Activated CD4-positive, CD25-positive, alpha-beta regulatory T cell treated with anti-CD3 and anti-CD28 coated beads, Interleukin-2, amount 50 U/mL, for 24 hours (primary cell): Measurements from ENCODE around the gene TPCN2.

ENCODE experiments used
- ATAC-seq, 2 donors: fragments of 150-1000 bp; cut with Tn5 transposase; one replicate each; pipeline ENCODE4 v1.10.0; 2021; ENCODE audit warnings: mild to moderate bottlenecking in 1 of 2, moderate library complexity in 1 of 2

Gene TPCN2

DNA sequence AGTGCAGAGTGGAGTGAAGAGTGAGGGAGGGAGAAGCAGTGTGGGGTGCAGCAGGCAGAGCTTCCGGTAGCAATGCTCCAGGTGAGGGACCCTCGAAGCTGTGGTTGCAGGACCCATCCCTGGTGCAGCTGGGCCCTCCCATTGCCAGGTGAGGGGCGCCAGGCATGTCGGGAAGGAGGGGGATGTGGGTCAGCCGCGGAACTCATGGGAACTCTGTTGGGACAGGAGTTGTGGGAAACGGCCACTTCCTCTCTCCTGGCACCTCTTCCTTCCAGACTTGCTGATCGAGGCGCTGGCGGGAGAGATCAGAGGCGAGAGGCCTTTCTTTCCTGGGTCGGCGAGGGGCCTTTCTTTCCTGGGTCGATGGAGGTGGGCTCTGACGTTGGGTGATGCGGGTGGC lies 48.5 kb downstream of the TPCN2 start:
- no peak for ATAC-seq

DNA sequence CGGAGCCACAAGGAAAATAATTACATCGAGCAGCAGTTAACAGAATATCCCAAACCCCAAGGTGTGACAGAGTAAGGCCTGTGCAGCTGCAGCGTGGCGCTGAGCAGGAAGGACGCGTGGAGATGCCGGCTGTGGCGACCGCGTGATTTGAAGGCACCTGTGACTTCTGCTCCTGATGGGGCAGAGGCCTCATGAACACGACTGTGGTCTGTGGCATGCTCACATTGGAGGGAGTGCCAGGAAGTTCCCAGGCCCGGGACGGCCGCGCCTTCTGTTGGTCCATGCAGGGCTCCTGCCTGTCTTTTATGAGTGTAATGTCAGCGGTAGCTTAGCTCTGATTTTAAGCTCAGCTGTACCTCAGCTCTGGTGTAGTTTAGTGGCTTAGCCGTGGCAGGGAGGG lies 50.4 kb downstream of the TPCN2 start:
- ATAC-seq = no peak

DNA sequence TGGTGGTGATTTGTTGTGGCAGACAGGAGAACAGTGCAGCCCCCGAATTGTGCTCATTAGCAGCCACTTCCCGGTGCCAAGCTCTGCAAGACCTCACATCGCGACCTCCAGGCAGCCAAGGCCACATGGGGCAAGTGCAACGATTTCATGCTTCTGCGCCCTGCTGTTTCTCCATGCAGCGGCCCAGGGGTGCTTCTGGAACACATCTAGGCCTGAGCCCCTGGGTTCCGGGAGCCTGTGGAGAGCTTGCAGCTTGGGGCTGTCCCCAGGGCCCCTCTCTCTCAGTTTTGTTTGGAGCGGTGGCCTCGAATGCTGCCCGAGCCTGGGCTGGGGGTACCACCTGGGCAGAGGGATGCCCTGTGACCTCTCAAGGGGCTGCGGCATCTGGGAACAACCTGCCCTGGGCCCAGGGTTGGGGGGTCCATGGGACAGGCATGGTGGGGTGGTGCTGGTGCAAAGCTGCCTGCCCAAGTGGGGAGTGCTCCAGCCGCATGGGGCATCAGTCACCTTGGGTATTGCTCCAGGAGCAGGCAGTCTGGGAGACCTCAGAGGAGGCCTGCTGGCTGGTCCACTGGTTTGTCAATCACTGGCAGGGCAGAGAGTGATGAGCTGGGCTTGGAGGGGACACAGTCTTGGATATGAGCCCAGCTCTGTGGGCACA lies 51.9 kb downstream of the TPCN2 start:
- ATAC-seq = no peak

DNA sequence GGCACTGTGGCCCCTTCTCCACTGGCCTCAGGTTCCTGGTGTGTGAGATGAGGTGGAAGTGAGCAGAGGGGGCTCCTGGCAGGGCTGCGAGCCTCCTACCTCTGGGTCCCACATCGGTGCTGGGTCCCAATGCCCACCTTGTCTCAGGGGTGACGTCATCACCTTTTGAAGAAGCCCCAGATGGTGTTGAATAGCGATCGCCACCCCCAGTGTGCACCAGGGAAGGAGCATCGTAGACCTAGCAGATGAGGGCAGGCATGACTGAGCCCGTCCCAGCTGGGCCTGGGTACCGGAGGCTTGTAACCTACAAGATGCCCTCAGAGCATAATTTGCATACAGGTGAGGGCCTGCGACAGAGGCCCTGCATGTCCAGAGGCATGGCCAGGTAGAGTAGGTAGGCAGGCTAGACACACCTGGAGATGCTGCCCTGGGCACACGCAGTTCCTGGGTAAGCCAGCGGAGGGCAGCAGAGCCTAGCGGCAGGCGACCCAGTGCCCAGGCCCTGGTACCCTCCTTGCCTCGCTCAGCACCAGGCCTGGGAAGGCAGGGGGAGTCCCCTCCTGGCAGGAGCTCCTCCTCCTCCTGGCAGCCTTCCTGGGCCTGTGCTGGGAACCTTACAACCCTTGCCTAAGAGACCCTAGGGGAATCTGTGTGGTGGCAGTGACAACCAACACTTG lies 52.5 kb downstream of the TPCN2 start:
- ATAC-seq = peak; percentile 86 to 92

DNA sequence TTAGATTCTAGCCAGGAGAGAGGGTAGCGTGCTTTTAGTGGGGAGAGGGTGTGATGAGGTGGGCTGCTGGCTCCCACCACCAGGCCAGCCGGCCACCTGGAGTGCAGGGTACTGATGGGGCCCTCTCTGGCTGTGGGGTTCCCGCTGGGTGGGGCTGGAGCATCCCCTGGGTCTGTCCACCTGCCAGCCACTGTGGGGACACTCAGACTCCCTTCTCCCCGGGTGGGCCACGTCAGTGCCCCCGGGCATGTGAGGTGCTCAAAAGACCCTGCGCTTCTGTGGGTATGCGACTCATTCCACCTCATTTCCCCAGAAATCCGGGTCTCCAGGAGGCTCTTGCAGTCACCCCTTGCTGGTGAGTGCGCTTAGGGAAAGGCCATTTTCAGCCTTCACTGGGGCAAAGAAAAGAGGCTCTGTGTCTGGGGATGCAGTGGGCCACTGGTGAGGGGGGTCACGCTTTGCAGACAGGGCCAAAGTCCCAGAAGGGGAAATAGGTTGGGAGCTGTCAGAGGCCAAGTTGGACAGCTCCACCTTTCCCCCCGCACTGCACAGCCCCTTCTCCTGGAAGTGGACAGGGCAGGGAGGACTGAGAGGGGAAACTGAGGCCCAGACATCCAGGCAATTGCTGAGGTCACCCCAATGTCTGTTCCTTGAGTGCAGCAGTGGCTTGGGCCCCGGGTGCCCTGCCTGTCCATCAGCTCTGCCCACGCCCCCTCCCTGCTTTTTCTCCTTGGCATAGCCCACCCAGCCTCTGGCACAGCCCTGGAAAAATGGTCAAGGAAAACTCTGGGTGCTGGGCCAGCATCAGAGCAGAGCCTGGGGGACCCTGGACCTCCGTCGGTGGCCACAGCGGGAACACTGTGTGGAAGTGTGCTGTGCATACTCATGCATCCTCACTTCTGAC lies 53.3 kb downstream of the TPCN2 start:
- ATAC-seq = no peak

DNA sequence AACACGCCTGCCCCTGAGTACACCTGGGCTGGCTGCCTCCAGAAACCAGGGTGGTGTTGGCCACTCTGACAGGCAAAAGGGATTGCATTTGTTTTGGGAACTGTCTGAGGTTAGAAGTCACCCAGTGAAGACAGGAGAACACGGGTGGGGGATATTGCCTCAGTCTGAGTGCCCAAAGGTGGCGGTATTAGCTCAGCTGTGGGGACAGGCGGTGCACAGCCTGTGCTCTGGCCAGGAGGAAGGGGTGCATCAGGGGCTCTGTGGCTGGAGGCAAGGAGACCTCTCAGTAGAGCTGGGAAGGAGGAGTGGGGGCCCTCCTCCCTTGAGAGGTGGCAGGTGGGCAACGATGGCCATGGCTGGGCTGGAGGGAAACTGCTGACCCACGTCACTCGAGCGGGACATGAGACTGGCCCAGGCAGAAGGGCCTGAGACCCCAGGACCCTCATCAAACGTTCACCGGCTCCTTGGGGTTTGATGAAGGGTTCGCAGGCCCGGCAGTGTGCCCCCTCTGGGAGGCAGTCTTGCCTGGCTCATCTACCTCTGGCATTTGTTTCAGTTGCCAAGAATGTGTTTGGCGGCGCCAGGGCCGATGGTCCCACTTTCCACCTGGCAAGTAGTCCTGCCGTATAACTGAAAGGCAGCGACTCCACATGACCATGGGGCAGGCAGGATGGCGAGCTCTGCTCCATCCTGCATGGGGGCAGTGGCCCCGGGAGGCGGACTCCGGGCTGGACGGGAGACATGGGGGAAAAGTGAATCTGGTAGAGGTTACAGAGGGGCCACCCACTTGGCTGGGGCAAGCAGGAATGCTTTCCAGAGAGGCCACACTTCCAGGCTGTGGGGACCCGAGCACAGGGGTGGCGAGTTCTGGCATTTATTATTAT lies 54.2 kb downstream of the TPCN2 start:
- ATAC-seq = no peak

GRCh38 chr11:69104212-69104855 lies 55.6 kb downstream of the TPCN2 start:
- ATAC-seq = no peak

DNA sequence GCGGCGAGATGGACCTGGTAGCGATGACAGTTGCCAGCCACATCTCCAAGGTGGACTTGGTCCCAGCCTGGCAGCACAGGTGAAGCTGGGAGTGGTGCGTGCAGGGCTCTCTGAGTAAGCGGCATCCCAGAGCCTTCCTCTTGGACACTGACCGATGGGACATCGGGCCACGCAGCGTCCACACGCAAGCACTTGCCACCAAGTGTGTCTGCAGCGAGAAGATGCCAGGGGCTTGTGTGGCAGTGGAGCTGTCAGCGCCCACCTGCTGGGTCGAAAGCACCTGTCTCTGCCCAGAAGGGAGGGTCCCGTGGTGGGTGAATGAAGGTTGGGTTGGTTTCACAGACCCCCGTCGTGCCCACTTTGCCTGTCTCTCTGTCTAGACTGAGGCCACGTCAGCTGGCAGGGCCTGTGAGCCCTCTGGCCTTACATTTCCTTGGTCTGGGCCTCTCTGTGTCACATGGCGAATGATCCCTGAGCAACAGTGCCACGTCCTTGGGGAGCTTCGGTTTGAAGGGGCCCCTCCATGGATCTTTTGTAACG lies 56.2 kb downstream of the TPCN2 start:
- no peak for ATAC-seq

- no peak for ATAC-seq
Measured at GRCh38 chr11:69105461-69106030, 56.8 kb downstream of the TPCN2 start.

DNA sequence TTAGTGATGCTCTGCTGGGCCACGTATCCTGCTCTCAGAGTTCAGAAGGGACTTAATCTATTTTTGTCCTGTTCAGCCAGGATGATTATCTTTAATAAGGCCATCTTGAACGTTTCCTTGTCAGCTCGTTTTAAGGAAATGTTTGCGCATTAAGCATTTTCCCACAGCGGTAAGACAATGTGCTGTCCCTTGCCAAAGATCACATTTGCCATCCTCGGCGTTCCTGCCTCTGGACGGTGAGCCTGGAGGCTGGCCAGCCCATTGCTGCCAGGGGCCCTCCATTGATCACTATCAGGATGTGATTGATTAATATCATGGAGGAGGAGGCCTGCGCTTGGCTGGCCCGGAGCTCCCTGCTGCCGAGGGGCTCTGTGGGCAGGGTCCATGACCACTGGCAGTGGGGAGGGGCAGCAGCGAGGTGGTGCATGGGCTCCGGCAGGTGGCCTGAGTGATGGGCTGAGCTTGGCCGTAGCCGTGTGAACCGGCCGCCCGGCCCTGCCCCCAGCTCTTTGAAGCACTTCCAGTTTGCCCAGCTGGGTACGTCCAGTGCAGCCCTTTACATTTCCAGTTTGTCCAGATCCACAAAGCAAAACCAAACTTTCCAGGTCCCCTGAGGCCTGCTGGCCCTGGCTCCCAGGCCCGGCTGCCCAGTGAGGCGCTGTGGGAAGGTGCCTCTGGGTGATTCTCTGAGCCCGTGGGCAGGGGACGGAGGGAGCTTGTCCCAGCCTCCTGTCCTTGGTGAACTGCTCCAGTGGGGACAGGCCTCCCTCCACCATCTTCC lies 57.5 kb downstream of the TPCN2 start:
- no peak for ATAC-seq

GRCh38 chr11:69107413-69107812 lies 58.7 kb downstream of the TPCN2 start:
- ATAC-seq = no peak

GRCh38 chr11:69108030-69108429 lies 59.3 kb downstream of the TPCN2 start:
- ATAC-seq = no peak

DNA sequence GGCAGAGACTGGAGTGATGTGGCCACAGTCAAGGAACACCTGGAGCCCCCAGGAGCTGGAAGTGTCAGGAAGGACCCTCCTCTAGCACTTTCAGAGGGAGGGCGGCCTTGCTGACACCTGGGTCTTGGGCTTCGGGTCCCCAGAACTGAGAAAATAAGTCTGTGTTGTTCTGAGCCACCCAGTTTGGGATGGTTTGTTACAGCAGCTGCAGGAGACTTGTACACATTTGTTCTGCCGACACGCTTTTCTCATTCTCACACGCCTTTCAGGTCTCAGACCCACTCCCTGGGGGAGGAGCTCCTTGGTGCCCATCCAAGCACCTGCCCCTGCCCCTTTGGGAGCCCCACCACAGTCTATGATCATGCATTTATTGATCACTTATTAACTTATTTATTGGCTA lies 59.8 kb downstream of the TPCN2 start:
- no peak for ATAC-seq

DNA sequence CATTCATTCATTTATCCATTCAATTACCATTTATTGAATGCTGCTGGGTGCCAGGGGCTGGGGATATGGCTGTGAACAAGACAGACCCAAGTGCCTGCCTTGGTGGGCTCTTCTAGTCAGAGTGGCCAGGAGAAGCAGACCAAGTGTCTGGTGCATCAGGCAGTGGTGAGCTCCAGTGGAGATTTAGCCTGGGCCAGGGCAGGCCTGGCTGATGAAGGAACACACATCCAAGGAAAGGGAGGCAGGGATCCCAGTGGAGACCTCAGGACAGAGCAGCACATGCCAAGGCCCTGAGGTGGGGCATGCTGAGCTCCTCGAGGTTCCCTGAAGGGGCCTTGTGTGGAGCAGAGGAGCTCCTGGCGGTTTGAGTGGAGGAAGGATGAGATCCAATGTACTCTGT lies 60.4 kb downstream of the TPCN2 start:
- ATAC-seq = no peak

DNA sequence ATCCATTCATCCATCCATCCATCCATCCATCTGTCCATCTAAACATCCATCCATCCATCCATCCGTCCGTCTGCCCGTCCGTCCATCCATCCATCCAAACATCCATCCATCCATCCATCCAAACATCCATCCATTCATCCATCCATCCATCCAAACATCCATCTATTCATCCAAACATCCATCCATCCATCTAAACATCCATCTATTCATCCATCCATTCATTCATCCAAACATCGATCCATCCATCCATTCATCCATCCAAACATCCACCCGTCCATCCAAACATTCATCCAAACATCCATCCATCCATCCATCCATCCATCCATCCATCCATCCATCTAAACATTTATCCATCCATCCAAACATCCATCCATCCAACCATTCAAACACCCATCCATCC lies 61.7 kb downstream of the TPCN2 start:
- no peak for ATAC-seq

- ATAC-seq = no peak
Measured at GRCh38 chr11:69111624-69112542, 63.2 kb downstream of the TPCN2 start.

- no peak for ATAC-seq
Measured at GRCh38 chr11:69113226-69113625, 64.5 kb downstream of the TPCN2 start.

DNA sequence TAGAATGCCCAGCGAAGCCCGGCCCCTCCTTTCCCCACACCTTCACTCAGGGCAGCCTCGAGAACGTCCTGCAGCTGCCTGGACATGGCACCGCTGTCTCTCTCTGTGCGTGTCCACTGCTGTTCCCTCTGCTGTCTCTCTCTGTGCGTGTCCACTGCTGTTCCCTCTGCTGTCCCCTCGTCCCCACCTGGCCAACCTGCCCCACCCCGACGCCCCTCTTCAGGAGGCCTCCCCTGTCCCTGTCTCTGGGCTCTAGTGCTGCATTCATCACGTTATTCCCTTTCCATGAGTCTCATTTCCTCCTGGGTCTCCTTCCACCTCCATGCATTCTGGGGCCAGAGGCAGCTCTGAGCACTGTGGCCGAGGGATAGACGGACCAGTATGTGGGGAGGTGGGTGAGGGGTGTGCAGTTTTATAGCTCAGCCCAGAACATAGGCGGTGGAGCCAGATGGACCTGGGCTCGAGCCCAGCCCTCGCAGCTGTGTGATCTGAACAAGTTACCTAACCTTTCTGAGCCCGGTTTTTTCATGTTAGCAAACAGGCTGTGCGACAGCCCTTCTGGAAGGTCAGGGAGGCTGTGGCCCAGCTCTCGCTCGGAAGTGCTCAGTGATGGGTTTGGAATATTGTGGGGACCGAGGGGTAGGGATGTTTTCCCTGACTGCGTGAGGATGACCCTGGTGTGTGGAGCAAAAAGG lies 65.1 kb downstream of the TPCN2 start:
- no peak for ATAC-seq

GRCh38 chr11:69114362-69114761 lies 65.6 kb downstream of the TPCN2 start:
- ATAC-seq = no peak
